Osteocyte (in vitro differentiated cells): ENCODE results near the gene TINCR. TPM values are rescaled to one million over a fixed set of nuclear protein-coding genes. Genes with fewer than 3 reads are reported as not detected.

Experiments used
- DNase-seq: peaks from one replicate; pipeline ENCODE4 v3.0.0; 2021; ENCODE audit warnings: mixed read lengths; ENCODE audit not compliant: unreplicated experiment; ENCODE audit errors: extremely low spot score
- H3K27ac Mint-ChIP-seq: one replicate; pipeline ENCODE4 v1.8.0; 2021; ENCODE audit warnings: mild to moderate bottlenecking, mixed read lengths; ENCODE audit not compliant: unreplicated experiment
- H3K27me3 Mint-ChIP-seq: one replicate; pipeline ENCODE4 v1.8.0; 2021; ENCODE audit warnings: mixed read lengths; ENCODE audit not compliant: unreplicated experiment
- H3K36me3 Mint-ChIP-seq: one replicate; pipeline ENCODE4 v1.8.0; 2021; ENCODE audit warnings: mixed read lengths; ENCODE audit not compliant: unreplicated experiment
- H3K4me1 Mint-ChIP-seq: one replicate; pipeline ENCODE4 v1.8.0; 2021; ENCODE audit warnings: mixed read lengths; ENCODE audit not compliant: unreplicated experiment
- H3K4me3 Mint-ChIP-seq: one replicate; pipeline ENCODE4 v1.8.0; 2021; ENCODE audit warnings: mild to moderate bottlenecking, moderate library complexity, mixed read lengths; ENCODE audit not compliant: unreplicated experiment
- H3K9me3 Mint-ChIP-seq: one replicate; pipeline ENCODE4 v1.8.0; 2021; ENCODE audit warnings: mixed read lengths; ENCODE audit not compliant: unreplicated experiment
- CTCF ChIP-seq: fragments of 200-600 bp; sonication (generic); IDR thresholded peaks from 2 replicates; pipeline ENCODE4 v1.5.0; 2021; ENCODE audit warnings: antibody characterized with exemption, mild to moderate bottlenecking, moderate library complexity
- total RNA-seq: library from RNA; stranded (reverse); gene quantifications from 2 replicates; pipeline ENCODE4 v1.2.1, GENCODE V29; 2021

The TINCR gene
- total RNA-seq, 1 donor from 2014 or later, result 13.5 TPM

GRCh38 chr19:5593343-5594255, 25.8 kb upstream of the TINCR start:
- Mint-ChIP-seq H3K27ac (no peak overlapping the region), H3K4me3 (no peak overlapping the region), H3K27me3 (no peaks in the 10 kb centered on the region), H3K4me1 (no peaks in the 10 kb centered on the region), H3K9me3 (no peaks in the 10 kb centered on the region), H3K36me3 (peaks cover 55% of the 10 kb centered on the region)
- TF ChIP-seq CTCF, result no peak
- no peak for DNase-seq

GRCh38 chr19:5592531-5593342, 25.0 kb upstream of the TINCR start:
- no peaks in the 10 kb centered on the region for H3K4me1 Mint-ChIP-seq
- peaks cover 56% of the 10 kb centered on the region for H3K36me3 Mint-ChIP-seq
- no peak for DNase-seq
- H3K4me3 Mint-ChIP-seq, result no peak overlapping the region
- TF ChIP-seq CTCF, result no peak
- no peaks in the 10 kb centered on the region for H3K9me3 Mint-ChIP-seq
- no peak overlapping the region for H3K27ac Mint-ChIP-seq
- no peaks in the 10 kb centered on the region for H3K27me3 Mint-ChIP-seq

- peaks cover 53% of the 10 kb centered on the region for H3K36me3 Mint-ChIP-seq
- no peaks in the 10 kb centered on the region for H3K27me3 Mint-ChIP-seq
- H3K27ac Mint-ChIP-seq, result no peak overlapping the region
- TF ChIP-seq CTCF, result no peak
- no peaks in the 10 kb centered on the region for H3K9me3 Mint-ChIP-seq
- no peak overlapping the region for H3K4me3 Mint-ChIP-seq
- peaks cover 4% of the 10 kb centered on the region for H3K4me1 Mint-ChIP-seq
- DNase-seq, result no peak
Observed at GRCh38 chr19:5591476-5591875, 23.7 kb upstream of the TINCR start.

GRCh38 chr19:5590865-5591154, 23.1 kb upstream of the TINCR start:
- peaks cover 52% of the 10 kb centered on the region for H3K36me3 Mint-ChIP-seq
- no peak for TF ChIP-seq CTCF
- H3K9me3 Mint-ChIP-seq, result no peaks in the 10 kb centered on the region
- H3K4me1 Mint-ChIP-seq, result peaks cover 8% of the 10 kb centered on the region
- H3K27ac Mint-ChIP-seq, result no peak overlapping the region
- DNase-seq, result no peak
- H3K4me3 Mint-ChIP-seq, result no peak overlapping the region
- no peaks in the 10 kb centered on the region for H3K27me3 Mint-ChIP-seq
